ELR (cell line): Measurements from ENCODE around the gene DCP1B.
"Not testable (repeated sequence)": the region's sequence is repeated elsewhere in the genome, so short reads cannot be mapped to it uniquely, and the experiment has no call there.

ENCODE experiments used
- DNase-seq: peaks from one replicate; pipeline ENCODE4 v3.0.0-alpha.2; 2015; ENCODE audit warnings: low read depth

Gene DCP1B

GRCh38 chr12:1977109-1977508 lies 27.1 kb downstream of the DCP1B start:
- DNase-seq: no peak

- DNase-seq: no peak
These were observed 29.4 kb downstream of the DCP1B start for GRCh38 chr12:1974812-1975211.

- DNase-seq: peak; percentile 22
These were observed 31.4 kb downstream of the DCP1B start for GRCh38 chr12:1972856-1973317.

- DNase-seq: peak; percentile 62
These were observed 32.0 kb downstream of the DCP1B start for GRCh38 chr12:1972260-1972659.

GRCh38 chr12:1970331-1970900 lies 33.8 kb downstream of the DCP1B start:
- no peak for DNase-seq

GRCh38 chr12:1966561-1967226 lies 37.6 kb downstream of the DCP1B start:
- DNase-seq: no peak

- no peak for DNase-seq
These were observed 38.3 kb downstream of the DCP1B start for GRCh38 chr12:1965916-1966315.

- no peak for DNase-seq
These were observed 41.9 kb downstream of the DCP1B start for GRCh38 chr12:1962051-1963020.

- DNase-seq: no peak
These were observed 47.5 kb downstream of the DCP1B start for GRCh38 chr12:1956716-1957115.

- DNase-seq: no peak
These were observed 54.3 kb downstream of the DCP1B start for GRCh38 chr12:1949771-1950470.

GRCh38 chr12:1948883-1949282 lies 55.4 kb downstream of the DCP1B start:
- no peak for DNase-seq

GRCh38 chr12:1947081-1947480 lies 57.2 kb downstream of the DCP1B start:
- DNase-seq: no peak

GRCh38 chr12:1946296-1946695 lies 58.0 kb downstream of the DCP1B start:
- DNase-seq: no peak

GRCh38 chr12:1945502-1945901 lies 58.8 kb downstream of the DCP1B start:
- not testable (repeated sequence) for DNase-seq

- peak; percentile 76 for DNase-seq
These were observed 64.3 kb downstream of the DCP1B start for GRCh38 chr12:1939801-1940607.

GRCh38 chr12:1939331-1939730 lies 64.9 kb downstream of the DCP1B start:
- DNase-seq: no peak

GRCh38 chr12:1937481-1938224 lies 66.6 kb downstream of the DCP1B start:
- DNase-seq: no peak

- no peak for DNase-seq
These were observed 67.6 kb downstream of the DCP1B start for GRCh38 chr12:1936406-1937320.

- DNase-seq: no peak
These were observed 68.4 kb downstream of the DCP1B start for GRCh38 chr12:1935700-1936378.
